ENCODE results near the gene COL1A1. TPM values are rescaled to one million over a fixed set of nuclear protein-coding genes. Genes with fewer than 3 reads are reported as not detected.

Gene COL1A1
- total and polyA plus RNA-seq, 2 experiments from 2014 or later, result 6,472 to 15,283 TPM

GRCh38 chr17:50187751-50188530 lies 13.5 kb downstream of the COL1A1 start:
- Histone ChIP-seq H3K9me3 (ENCODE audit: low read depth) (no peaks in the 10 kb centered on the region), H4K20me1 (ENCODE audit: insufficient read depth) (no peaks in the 10 kb centered on the region), H3K27me3 (replicated peaks; ENCODE audit: insufficient read depth) (no peaks in the 10 kb centered on the region), H3K4me3 (no peak overlapping the region; the same call in 1 of the 2 replicates), H3K36me3 (ENCODE audit: low read depth) (peaks cover 56% of the 10 kb centered on the region), H3K4me1 (ENCODE audit: insufficient read depth) (peaks cover 31% of the 10 kb centered on the region), H3F3A (ENCODE audit: insufficient read depth) (peaks cover 93% of the 10 kb centered on the region), H3K79me2 (ENCODE audit: insufficient read depth) (peaks cover 16% of the 10 kb centered on the region), H3K27ac (peak overlapping the region; percentile 100), H2AFZ (no peak overlapping the region), H3K9me2 (ENCODE audit: insufficient read depth) (no peaks in the 10 kb centered on the region), H3K9ac (peak overlapping the region; percentile 100), H3K4me2 (ENCODE audit: unreplicated experiment) (peak overlapping the region; percentile 27)
- 27 to 30% methylated on average over 17 of the region's 17 CpGs for WGBS, 2 experiments (ENCODE audit: low coverage in 1 of 2, low lambda C conversion rate in 2 of 2, missing lambda C conversion rate in 2 of 2)
- DNase-seq, result peak; percentile 75
- in situ Hi-C loops (cut with MboI), result no loop called here
- TF ChIP-seq EZH2 (IDR thresholded peaks at IDR 0.05; ENCODE audit: insufficient read depth, poor library complexity, severe bottlenecking), result no peak
- peak; percentile 48; the same call in 1 of the 2 replicates for TF ChIP-seq EZH2phosphoT487 (IDR thresholded peaks at IDR 0.05; ENCODE audit: insufficient read depth, low read depth)

GRCh38 chr17:50187394-50187725 lies 14.1 kb downstream of the COL1A1 start:
- in situ Hi-C loops (cut with MboI), result no loop called here
- H3K9ac ChIP-seq, result peak overlapping the region; percentile 100
- H3K4me1 ChIP-seq (ENCODE audit: insufficient read depth), result peaks cover 30% of the 10 kb centered on the region
- peak overlapping the region; percentile 100 for H3K27ac ChIP-seq
- H3K27me3 ChIP-seq (replicated peaks; ENCODE audit: insufficient read depth), result no peaks in the 10 kb centered on the region
- H3K36me3 ChIP-seq (ENCODE audit: low read depth), result peaks cover 50% of the 10 kb centered on the region
- H3K9me2 ChIP-seq (ENCODE audit: insufficient read depth), result no peaks in the 10 kb centered on the region
- peaks cover 10% of the 10 kb centered on the region; the same call in 1 of the 2 replicates for H3K79me2 ChIP-seq (ENCODE audit: insufficient read depth)
- H3F3A ChIP-seq (ENCODE audit: insufficient read depth), result peaks cover 93% of the 10 kb centered on the region
- no peak for TF ChIP-seq EZH2phosphoT487 (IDR thresholded peaks at IDR 0.05; ENCODE audit: insufficient read depth, low read depth)
- TF ChIP-seq EZH2 (IDR thresholded peaks at IDR 0.05; ENCODE audit: insufficient read depth, poor library complexity, severe bottlenecking), result no peak
- H4K20me1 ChIP-seq (ENCODE audit: insufficient read depth), result no peaks in the 10 kb centered on the region
- no peak overlapping the region; the same call in 1 of the 2 replicates for H3K4me3 ChIP-seq
- H3K9me3 ChIP-seq (ENCODE audit: low read depth), result no peaks in the 10 kb centered on the region
- WGBS, 2 experiments (ENCODE audit: low coverage in 1 of 2, low lambda C conversion rate in 2 of 2, missing lambda C conversion rate in 2 of 2), result 14 to 19% methylated on average over 3 to 4 of the region's 4 CpGs
- no peak overlapping the region for H2AFZ ChIP-seq
- peak overlapping the region; percentile 27 for H3K4me2 ChIP-seq (ENCODE audit: unreplicated experiment)
- DNase-seq, result peak; percentile 71

GRCh38 chr17:50186661-50187393 lies 14.6 kb downstream of the COL1A1 start:
- peaks cover 46% of the 10 kb centered on the region for H3K36me3 ChIP-seq (ENCODE audit: low read depth)
- no peak overlapping the region for H2AFZ ChIP-seq
- WGBS, 2 experiments (ENCODE audit: low coverage in 1 of 2, low lambda C conversion rate in 2 of 2, missing lambda C conversion rate in 2 of 2), result 17 to 18% methylated on average over 18 to 24 of the region's 24 CpGs
- H3F3A ChIP-seq (ENCODE audit: insufficient read depth), result peaks cover 93% of the 10 kb centered on the region
- H3K27ac ChIP-seq, result peak overlapping the region; percentile 100
- H3K4me3 ChIP-seq, result no peak overlapping the region
- TF ChIP-seq EZH2 (IDR thresholded peaks at IDR 0.05; ENCODE audit: insufficient read depth, poor library complexity, severe bottlenecking) (no peak), EZH2phosphoT487 (IDR thresholded peaks at IDR 0.05; ENCODE audit: insufficient read depth, low read depth) (no peak)
- H3K27me3 ChIP-seq (replicated peaks; ENCODE audit: insufficient read depth), result no peaks in the 10 kb centered on the region
- peaks cover 25% of the 10 kb centered on the region for H3K4me1 ChIP-seq (ENCODE audit: insufficient read depth)
- peak overlapping the region; percentile 27 for H3K4me2 ChIP-seq (ENCODE audit: unreplicated experiment)
- H3K9ac ChIP-seq, result peak overlapping the region; percentile 100
- no peaks in the 10 kb centered on the region for H4K20me1 ChIP-seq (ENCODE audit: insufficient read depth)
- H3K9me2 ChIP-seq (ENCODE audit: insufficient read depth), result no peaks in the 10 kb centered on the region
- H3K9me3 ChIP-seq (ENCODE audit: low read depth), result no peaks in the 10 kb centered on the region
- in situ Hi-C loops (cut with MboI), result no loop called here
- H3K79me2 ChIP-seq (ENCODE audit: insufficient read depth), result peaks cover 4% of the 10 kb centered on the region; the same call in 1 of the 2 replicates
- peak; percentile 88 for DNase-seq

DNA sequence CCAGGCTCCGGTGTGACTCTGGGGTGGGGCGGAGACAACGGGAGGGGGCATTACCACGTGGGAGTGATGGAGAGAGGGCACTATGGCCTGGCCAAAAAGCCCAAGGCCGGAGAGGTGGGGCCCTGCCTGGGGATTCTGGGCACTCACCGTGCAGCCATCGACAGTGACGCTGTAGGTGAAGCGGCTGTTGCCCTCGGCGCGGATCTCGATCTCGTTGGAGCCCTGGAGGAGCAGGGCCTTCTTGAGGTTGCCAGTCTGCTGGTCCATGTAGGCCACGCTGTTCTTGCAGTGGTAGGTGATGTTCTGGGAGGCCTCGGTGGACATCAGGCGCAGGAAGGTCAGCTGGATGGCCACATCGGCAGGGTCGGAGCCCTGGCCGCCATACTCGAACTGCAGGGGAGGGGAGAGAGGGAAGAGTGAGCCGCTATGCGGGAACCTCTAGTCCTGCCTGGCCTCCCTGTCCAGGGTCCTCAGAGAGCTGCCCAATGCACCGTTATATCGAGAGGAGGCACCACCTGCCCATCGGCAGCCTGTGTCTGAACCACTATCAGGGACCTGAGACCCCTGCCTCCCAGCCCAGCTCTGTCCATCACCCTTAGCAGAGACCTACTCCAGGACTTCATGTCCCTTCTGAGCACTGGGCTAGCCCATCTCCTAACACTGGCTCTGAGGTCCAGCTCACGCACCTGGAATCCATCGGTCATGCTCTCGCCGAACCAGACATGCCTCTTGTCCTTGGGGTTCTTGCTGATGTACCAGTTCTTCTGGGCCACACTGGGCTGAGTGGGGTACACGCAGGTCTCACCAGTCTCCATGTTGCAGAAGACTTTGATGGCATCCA lies 15.6 kb downstream of the COL1A1 start:
- Histone ChIP-seq H3K36me3 (ENCODE audit: low read depth) (peaks cover 37% of the 10 kb centered on the region), H3K79me2 (ENCODE audit: insufficient read depth) (no peaks in the 10 kb centered on the region), H3K9me2 (ENCODE audit: insufficient read depth) (no peaks in the 10 kb centered on the region), H4K20me1 (ENCODE audit: insufficient read depth) (no peaks in the 10 kb centered on the region), H3F3A (ENCODE audit: insufficient read depth) (peaks cover 93% of the 10 kb centered on the region), H2AFZ (no peak overlapping the region), H3K27ac (peak overlapping the region; percentile 100), H3K4me3 (no peak overlapping the region), H3K27me3 (replicated peaks; ENCODE audit: insufficient read depth) (no peaks in the 10 kb centered on the region), H3K4me1 (ENCODE audit: insufficient read depth) (peaks cover 15% of the 10 kb centered on the region; the same call in 1 of the 2 replicates), H3K9me3 (ENCODE audit: low read depth) (no peaks in the 10 kb centered on the region), H3K4me2 (ENCODE audit: unreplicated experiment) (no peak overlapping the region), H3K9ac (peak overlapping the region; percentile 100)
- 28 to 32% methylated on average over 31 of the region's 31 CpGs for WGBS, 2 experiments (ENCODE audit: low coverage in 1 of 2, low lambda C conversion rate in 2 of 2, missing lambda C conversion rate in 2 of 2)
- TF ChIP-seq EZH2 (IDR thresholded peaks at IDR 0.05; ENCODE audit: insufficient read depth, poor library complexity, severe bottlenecking) (no peak), EZH2phosphoT487 (IDR thresholded peaks at IDR 0.05; ENCODE audit: insufficient read depth, low read depth) (no peak)
- peak; percentile 70 for DNase-seq
- in situ Hi-C loops (cut with MboI), result no loop called here
